ENCODE measurements around the gene FAM83E.

- TF ChIP-seq, protein P1, sequence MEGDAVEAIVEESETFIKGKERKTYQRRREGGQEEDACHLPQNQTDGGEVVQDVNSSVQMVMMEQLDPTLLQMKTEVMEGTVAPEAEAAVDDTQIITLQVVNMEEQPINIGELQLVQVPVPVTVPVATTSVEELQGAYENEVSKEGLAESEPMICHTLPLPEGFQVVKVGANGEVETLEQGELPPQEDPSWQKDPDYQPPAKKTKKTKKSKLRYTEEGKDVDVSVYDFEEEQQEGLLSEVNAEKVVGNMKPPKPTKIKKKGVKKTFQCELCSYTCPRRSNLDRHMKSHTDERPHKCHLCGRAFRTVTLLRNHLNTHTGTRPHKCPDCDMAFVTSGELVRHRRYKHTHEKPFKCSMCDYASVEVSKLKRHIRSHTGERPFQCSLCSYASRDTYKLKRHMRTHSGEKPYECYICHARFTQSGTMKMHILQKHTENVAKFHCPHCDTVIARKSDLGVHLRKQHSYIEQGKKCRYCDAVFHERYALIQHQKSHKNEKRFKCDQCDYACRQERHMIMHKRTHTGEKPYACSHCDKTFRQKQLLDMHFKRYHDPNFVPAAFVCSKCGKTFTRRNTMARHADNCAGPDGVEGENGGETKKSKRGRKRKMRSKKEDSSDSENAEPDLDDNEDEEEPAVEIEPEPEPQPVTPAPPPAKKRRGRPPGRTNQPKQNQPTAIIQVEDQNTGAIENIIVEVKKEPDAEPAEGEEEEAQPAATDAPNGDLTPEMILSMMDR (IDR thresholded peaks at IDR 0.05) = peak in 2 of 4 experiments; percentile 10 to 12
- no peak for TF ChIP-seq POLR2A (IDR thresholded peaks at IDR 0.05)
These were observed 6.0 kb downstream of the FAM83E start for GRCh38 chr19:48608798-48609263.
